Measurements from ENCODE around the gene GTF2A1.

GRCh38 chr14:81169711-81170103 is 51.1 kb downstream of the GTF2A1 start:
- TF ChIP-seq EZH2 (IDR thresholded peaks at IDR 0.05; ENCODE audit: borderline replicate concordance, low read length), result no peak
- TF ChIP-seq CTCF (conservative IDR thresholded peaks at IDR 0.05 in 1 of 2, IDR thresholded peaks at IDR 0.05 in 1 of 2; ENCODE audit: extremely low read depth in 1 of 2, insufficient read depth in 1 of 2, low read depth in 1 of 2, low read length in 2 of 2), result no peak
